ENCODE results near the gene HHAT.

HHAT gene

DNA sequence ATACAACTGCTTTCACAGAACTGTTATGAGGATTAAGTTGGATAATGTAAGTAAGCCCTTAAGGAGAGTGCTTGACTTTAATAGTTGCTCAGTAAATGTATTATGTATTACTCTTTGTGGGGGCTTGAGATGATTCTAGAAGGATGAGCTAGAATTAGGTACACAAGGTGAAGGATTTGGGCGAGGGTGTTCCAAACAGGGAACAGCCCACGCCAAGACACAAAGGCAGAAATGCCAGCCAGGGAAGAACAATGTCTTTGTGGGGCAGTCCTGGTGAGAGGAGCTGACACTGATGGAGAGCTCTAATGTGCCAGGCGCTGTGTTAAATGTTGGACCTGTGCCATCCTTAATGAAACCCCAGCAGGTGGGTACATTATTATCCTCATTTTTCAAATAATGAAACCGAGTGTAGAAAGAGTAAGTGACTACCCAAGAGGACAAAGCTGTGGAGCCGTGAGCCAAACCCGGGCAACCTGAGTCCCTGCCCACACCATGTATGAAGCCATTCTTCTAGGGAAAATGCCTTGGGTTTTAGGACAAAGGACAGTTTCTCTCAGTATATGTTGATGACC, 362.4 kb downstream of the HHAT start:
- no peak for DNase-seq

GRCh38 chr1:210692796-210693195, 364.1 kb downstream of the HHAT start:
- DNase-seq, result no peak

- no peak for DNase-seq
Observed at GRCh38 chr1:210695026-210695425, 366.3 kb downstream of the HHAT start.

DNA sequence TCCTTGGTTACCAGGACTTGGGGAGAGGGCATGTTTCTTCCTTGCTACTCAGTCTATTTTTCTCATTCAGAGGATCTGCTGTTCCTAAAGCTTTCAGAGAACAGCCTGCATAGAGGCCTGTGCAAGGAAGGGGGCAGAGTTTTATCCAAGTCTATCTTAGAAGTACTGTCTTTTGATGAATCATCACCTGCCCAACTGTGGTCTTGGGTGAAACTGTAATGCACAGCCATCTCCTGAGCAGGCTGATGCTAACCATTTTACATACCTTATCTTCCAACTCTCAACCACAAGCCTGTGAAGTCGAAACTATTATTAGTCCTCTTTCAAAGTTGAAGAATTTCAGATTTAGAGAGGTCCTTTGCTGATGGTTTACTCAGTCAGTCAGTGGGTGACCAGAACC, 368.0 kb downstream of the HHAT start:
- no peak for DNase-seq

DNA sequence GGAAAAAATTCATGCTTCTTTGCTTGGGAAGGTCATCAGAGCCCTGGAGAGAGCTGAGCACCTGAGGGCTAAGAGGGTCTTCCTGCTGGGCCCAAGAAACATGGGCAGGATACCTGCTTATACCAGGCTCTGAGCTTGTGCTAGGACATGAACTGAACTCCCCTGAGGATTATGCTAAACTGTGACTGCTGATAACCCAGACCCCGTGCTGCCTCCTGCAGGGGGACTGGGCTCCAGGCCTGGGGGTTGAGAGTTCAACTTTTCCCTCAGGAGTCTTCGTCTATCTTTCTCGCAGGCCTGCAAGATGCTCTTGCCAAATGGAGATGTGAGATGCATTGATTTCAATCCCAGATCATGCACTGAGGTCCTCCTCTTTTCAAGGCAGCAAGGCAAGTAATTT, 368.5 kb downstream of the HHAT start:
- no peak for DNase-seq

DNA sequence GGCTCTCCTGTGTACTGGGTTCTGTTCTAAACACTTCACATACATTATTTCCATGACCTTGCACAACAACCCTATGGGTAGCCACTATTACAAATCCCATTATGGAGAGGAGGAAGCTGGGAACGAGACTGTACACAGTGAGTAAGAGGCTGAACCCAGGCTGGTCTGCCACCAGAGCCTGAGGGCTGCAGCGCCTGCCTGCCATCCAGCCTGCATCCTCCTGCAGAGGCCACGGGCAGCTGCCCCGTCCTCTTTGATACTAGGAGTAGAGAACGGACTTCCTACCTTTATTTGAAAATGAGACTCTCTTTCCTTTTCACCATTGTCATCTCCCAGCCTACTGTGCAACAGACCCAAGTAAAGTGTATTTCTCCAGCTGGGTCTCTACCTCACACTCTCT, 370.0 kb downstream of the HHAT start:
- no peak for DNase-seq

GRCh38 chr1:210700083-210700482, 371.4 kb downstream of the HHAT start:
- no peak for DNase-seq

- no peak for DNase-seq
Observed at GRCh38 chr1:210700511-210700910, 371.8 kb downstream of the HHAT start.

DNA sequence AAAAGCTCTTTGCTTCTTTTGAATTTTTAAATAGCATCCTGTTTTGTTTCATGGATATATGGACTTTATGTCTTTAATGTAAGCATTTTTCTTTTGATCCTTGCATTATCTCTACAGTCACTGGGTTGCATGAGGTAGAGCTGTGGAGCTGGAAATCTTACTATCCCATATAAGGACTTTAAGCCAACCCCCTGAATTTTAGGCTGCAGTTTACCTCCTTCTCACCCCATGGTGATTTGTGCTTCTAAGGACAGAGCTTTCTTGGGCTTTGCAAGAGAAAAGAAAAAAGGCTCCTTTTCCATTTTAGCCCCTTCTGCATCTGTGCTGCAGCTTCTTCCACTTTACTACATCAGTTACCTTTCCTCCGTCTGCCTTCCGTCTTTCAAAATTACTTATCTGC, 373.8 kb downstream of the HHAT start:
- no peak for DNase-seq

- no peak for DNase-seq
Observed at GRCh38 chr1:210703593-210703992, 374.9 kb downstream of the HHAT start.

DNA sequence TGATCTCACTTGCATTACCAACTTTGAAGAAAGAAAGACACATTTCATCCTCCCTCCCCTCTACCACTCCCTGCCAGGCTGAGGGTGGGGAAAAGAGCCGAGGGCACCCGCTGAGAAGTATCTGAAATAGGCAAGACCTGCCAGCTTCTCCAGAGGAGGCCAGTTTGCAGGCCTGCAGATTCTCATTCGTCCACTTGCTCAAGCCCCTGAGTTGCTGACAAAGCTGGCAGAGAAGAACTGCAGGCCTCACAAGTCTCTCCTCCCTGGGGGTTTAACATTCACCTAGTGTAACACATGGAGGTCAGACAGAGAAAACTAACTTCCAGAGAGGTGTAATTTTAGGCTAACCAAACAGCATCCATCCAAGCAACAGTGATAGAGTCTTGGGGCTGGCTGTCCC, 376.4 kb downstream of the HHAT start:
- no peak for DNase-seq

- DNase-seq, result no peak
Observed at GRCh38 chr1:210706246-210706645, 377.5 kb downstream of the HHAT start.

GRCh38 chr1:210707300-210708240, 378.9 kb downstream of the HHAT start:
- no peak for DNase-seq

GRCh38 chr1:210709701-210710100, 381.0 kb downstream of the HHAT start:
- DNase-seq, result no peak

DNA sequence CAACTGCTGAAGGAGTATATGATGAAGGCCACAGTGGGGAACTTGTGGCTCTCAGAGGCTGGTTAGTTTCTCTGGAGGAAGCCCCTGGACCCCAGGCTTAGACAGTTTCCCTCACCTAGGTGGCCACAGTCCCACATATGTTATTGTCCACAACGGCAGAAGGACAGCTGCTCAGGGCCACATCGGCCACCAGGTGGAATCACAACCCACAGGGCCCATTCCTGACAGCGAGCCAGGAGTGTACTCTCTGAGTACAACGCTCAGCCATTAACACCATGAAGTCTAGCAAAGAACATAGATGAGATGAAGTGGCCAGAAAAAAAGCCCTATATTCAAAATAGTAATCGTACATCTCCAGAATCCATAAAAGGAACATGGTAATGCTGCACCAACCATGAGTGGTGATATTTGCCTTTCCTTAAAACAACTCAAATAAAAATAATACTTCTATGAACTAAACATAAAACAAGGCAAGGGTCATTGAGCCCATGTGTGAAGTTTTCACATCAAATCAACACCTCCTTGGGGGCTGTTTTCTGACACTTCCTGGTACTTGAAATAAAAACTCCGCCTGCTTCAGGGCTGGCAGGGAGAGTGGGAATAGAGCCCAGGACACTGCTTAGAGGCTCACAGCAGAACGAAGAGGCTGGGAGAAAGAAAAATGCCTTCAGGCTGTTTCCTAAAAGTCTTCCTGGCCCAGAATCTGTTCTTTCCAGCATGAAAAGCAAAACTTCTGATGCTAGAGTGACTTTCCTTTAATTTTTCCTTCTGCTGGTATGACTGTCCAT, 383.3 kb downstream of the HHAT start:
- no peak for DNase-seq

DNA sequence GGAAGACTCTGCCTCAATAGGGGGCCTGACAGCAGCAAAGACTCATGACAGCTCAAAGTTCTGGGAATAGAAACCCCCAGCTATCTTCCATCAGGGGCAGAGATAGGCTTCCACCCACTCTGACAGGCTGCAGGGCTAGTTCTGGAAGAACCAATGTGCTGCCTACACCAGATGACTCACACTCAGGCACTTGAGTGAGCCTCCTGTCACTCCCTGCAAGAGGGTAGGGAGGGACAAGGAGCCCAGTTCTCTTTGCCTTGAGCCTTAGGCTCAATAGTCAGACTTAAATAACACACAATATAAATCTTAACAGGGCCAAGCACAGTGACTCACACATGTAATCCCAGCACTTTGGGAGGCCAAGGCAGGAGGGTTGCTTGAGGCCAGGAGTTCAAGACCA, 386.4 kb downstream of the HHAT start:
- no peak for DNase-seq

- no peak for DNase-seq
Observed at GRCh38 chr1:210722410-210723081, 393.8 kb downstream of the HHAT start.

- DNase-seq, result no peak
Observed at GRCh38 chr1:210723646-210724045, 394.9 kb downstream of the HHAT start.

DNA sequence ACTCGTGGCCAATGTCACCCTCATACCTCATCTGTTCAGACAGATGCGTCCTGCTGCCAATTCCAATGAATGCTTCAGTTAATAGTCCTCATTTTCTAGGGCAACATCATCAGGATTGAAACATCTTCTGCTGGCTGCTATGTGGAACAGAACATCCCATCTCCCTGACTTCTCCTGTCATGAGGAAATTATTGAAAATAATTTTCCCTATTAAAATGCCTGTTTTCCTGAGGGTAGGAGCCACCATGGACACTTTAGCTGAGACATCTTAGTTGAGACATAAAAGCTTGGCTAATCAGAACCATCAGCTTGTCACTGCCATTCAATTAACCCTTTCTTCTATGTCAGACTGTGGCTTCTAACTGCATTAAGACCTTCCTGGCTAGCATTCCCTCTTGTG, 396.1 kb downstream of the HHAT start:
- DNase-seq, result no peak

All from NCI-H1436 (cell line).